Measurements from ENCODE around the gene MGA.

Gene MGA

DNA sequence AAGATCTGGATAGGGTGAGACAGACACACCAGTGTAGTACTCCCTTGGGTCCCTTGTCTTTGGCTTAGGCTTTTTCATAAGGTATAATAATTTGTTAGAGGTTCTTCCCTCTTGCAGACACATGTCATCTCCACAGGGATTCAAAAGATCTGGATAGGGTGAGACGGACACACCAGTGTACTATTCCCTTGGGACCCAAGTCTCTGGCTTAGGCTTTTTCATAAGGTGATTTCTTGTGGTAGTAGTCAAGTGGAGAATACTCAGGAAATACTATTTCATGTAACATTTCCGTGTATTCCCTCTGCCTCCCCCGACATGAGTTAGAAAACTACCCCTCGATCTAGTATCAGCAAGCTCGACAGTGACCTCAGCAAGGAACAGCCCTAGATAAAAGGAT lies 113.1 kb downstream of the MGA start:
- POLR2A ChIA-PET: interaction anchor here (0.5 to 1.4 kb wide), 4 partner anchors 9 to 199 kb away, joined by 3 to 6 read pairs (median 3); partner anchors contain the start of gene EHD4
- TF ChIP-seq, protein P1, sequence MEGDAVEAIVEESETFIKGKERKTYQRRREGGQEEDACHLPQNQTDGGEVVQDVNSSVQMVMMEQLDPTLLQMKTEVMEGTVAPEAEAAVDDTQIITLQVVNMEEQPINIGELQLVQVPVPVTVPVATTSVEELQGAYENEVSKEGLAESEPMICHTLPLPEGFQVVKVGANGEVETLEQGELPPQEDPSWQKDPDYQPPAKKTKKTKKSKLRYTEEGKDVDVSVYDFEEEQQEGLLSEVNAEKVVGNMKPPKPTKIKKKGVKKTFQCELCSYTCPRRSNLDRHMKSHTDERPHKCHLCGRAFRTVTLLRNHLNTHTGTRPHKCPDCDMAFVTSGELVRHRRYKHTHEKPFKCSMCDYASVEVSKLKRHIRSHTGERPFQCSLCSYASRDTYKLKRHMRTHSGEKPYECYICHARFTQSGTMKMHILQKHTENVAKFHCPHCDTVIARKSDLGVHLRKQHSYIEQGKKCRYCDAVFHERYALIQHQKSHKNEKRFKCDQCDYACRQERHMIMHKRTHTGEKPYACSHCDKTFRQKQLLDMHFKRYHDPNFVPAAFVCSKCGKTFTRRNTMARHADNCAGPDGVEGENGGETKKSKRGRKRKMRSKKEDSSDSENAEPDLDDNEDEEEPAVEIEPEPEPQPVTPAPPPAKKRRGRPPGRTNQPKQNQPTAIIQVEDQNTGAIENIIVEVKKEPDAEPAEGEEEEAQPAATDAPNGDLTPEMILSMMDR (IDR thresholded peaks at IDR 0.05; ENCODE audit: control extremely low read depth, extremely low read depth, low read depth, missing control alignments): no peak
- CTCF ChIA-PET: interaction anchor here (0.8 to 20.0 kb wide), 53 partner anchors 9 to 411 kb away, joined by 3 to 316 read pairs (median 5); partner anchors contain the start of genes EHD4 and MGA
- no peak for DNase-seq (ENCODE audit: extremely low spot score)

DNA sequence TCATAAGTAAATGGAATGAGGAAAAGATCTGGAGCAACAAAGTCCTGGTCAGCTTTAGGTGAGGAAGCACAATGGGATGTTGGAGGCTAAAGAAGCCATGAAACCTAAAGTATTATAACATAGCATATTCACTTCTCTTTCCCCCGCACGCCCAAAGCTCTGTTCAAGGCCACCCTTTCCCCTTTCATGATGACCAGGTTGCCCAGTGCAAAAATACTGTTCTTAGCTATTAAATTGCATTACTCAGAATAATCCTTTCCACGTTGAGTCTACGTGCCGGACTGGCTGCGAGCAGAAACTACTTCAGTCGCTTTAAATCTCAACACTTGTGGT lies 113.5 kb downstream of the MGA start:
- TF ChIP-seq, protein P1 (IDR thresholded peaks at IDR 0.05; ENCODE audit: control extremely low read depth, extremely low read depth, low read depth, missing control alignments): no peak
- CTCF ChIA-PET: interaction anchor here (0.7 to 20.0 kb wide), 51 partner anchors 7 to 410 kb away, joined by 3 to 316 read pairs (median 5); partner anchors contain the start of genes EHD4 and MGA
- no peak for DNase-seq (ENCODE audit: extremely low spot score)
- POLR2A ChIA-PET: interaction anchor here (0.7 to 1.4 kb wide), 3 partner anchors 9 to 199 kb away, joined by 3 to 6 read pairs (median 3); partner anchors contain the start of gene EHD4

DNA sequence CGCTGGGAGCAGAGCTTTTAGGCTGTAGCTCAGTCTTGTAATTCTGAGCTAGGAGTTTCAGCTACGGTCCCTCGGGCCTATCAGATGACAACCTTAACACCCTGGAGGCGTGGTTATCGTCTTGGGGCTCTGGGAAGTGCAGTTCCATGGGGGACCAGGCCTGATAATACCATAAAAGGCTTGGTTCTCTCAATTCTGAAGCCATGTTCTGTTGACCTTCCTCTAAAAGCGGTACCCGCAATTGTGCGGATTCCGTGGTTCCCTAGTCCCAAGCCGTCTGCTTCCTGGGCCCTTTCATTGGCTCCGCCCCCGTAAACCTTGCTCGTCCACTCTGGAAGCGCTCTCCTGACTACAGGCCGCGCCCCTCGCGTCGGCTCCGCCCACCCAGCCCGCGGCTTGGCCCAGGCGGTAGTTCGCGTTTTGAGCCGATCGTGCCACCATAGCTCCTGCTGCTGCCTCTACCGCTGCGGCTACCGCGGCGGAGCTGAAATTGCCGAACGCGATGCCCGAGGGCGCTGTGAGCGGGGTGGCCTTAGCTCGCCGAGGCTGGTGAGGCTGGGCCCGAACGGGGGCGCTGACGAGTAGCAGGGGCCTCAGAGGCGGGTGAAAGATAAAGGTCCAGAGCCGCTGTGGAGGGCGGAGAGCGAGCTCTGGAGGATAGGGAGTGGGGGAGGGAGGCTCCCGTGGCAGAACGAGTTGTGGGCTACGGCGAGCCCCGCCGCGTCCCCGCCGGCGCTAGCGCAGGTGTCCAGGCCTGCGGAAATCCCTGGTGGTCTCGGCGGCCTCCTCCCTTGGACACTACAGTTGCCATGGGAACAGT lies 114.1 kb downstream of the MGA start, which contains the start of gene MAPKBP1:
Gene MAPKBP1, plus strand, starts transcription at position 423 of the 820 bp plus-strand sequence. CDS start 792 bp downstream, outside the sequence.
- DNase-seq (ENCODE audit: extremely low spot score): peak; percentile 97
- CTCF ChIA-PET: interaction anchor here (0.7 to 20.0 kb wide), 48 partner anchors 8 to 410 kb away, joined by 3 to 316 read pairs (median 5); partner anchors contain the start of genes EHD4 and MGA
- TF ChIP-seq, protein P1 (IDR thresholded peaks at IDR 0.05; ENCODE audit: control extremely low read depth, extremely low read depth, low read depth, missing control alignments): peak; percentile 88
- POLR2A ChIA-PET: interaction anchor here (0.5 to 1.4 kb wide), 4 partner anchors 8 to 658 kb away, joined by 3 to 6 read pairs (median 4); partner anchors contain the start of gene EHD4

DNA sequence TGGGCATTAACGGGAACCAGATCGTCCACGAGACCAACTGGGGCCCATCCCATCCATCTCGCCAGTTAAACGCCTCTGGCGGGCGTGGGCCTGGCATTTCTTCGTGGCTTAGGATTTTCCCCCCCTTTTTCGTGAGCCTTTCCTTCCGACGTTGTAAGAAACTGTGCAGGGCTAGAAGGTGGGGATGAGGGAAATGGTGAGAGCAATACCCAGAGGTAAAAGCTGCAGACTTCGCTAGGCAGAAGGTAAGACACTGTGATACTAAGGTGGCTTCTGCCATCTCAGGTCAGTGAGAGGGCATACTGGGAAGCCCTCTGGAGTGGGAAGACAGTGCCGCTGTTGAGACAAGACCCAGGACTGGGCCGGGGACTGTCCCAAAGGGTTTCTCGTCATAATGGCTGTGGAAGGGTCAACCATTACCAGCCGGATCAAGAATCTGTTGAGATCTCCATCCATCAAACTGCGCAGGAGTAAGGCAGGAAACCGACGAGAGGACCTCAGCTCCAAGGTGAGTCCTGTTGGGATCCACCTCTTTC lies 114.7 kb downstream of the MGA start:
- DNase-seq (ENCODE audit: extremely low spot score): no peak
- ChIA-PET CTCF (interaction anchor here (1.1 to 20.0 kb wide), 32 partner anchors 9 to 309 kb away, joined by 3 to 316 read pairs (median 6); partner anchors contain the start of gene MGA), POLR2A (interaction anchor here (0.5 kb wide), 1 partner anchor 657 kb away, joined by 6 read pairs; no protein-coding TSS in a partner anchor)
- TF ChIP-seq, protein P1 (IDR thresholded peaks at IDR 0.05; ENCODE audit: control extremely low read depth, extremely low read depth, low read depth, missing control alignments): no peak

DNA sequence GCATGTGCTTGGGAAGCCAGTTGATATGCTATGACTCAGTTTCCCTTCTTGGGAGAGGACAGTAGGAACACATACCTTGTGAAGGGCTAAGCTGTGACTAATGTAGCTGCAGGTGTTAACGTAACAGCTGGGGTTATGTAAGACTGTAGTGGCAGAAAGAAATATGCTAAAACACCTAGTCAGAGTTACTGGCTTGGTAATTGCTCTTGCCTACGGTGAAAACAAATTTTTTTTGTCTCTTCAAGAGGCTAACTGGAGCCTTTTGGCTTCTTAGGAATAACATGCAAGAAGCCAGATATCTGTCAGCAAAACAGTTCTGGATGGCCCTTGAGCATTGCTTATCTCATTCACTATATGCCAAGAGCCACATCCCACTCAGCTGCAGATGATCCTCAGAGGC lies 115.4 kb downstream of the MGA start:
- CTCF ChIA-PET: interaction anchor here (2.0 to 20.0 kb wide), 8 partner anchors 8 to 75 kb away, joined by 5 to 316 read pairs (median 26); no protein-coding TSS in a partner anchor
- TF ChIP-seq, protein P1 (IDR thresholded peaks at IDR 0.05; ENCODE audit: control extremely low read depth, extremely low read depth, low read depth, missing control alignments): no peak
- no peak for DNase-seq (ENCODE audit: extremely low spot score)
- POLR2A ChIA-PET: no interaction called here

DNA sequence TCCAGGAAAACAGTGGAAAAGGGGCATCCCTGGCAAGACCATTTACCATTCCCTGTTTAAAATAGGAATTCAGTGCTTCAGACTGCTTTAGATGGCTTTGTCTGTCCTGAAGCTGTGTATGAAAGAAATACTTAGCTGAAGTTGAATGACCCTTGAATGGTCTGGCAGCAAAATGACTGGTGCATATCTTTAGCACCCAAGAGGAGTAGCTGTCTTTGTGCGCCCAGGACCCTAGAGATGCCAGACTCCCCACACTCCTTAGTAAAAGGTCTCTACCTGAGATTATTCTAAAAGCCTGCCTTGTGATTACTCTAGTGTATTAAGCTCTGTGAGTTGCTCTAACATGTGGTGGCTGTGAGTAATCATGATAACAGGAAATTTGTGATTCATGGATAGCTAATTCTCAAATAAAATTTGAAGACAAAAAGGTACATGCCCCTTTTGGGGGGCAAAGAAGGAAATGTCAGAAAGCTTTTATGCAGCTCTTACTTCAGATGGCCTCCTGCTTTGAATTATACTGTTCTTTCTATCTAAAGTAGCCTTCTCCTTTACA lies 117.3 kb downstream of the MGA start:
- POLR2A ChIA-PET: interaction anchor here (0.6 kb wide), 1 partner anchor 215 kb away, joined by 7 read pairs; no protein-coding TSS in a partner anchor
- TF ChIP-seq, protein P1 (IDR thresholded peaks at IDR 0.05; ENCODE audit: control extremely low read depth, extremely low read depth, low read depth, missing control alignments): no peak
- CTCF ChIA-PET: interaction anchor here (1.6 to 20.0 kb wide), 9 partner anchors 9 to 127 kb away, joined by 4 to 316 read pairs (median 9); no protein-coding TSS in a partner anchor
- no peak for DNase-seq (ENCODE audit: extremely low spot score)
